Retinal pigment epithelial cell (primary cell): ENCODE results near the gene CXXC5.
"Not testable (repeated sequence)": the region's sequence is repeated elsewhere in the genome, so short reads cannot be mapped to it uniquely, and the experiment has no call there.

Source experiments
- DNase-seq: peaks from one replicate; pipeline ENCODE4 v3.0.0-alpha.2; 2010; ENCODE audit warnings: low read depth
- H3K4me3 ChIP-seq: 2 replicates; pipeline ENCODE4 v1.5.1; 2011; ENCODE audit warnings: mild to moderate bottlenecking, low read length, control low read depth, moderate library complexity
- CTCF ChIP-seq: conservative IDR thresholded peaks from 2 replicates; pipeline ENCODE4 v1.5.1; 2011; ENCODE audit warnings: low read depth, low read length, control low read depth, inconsistent platforms

The CXXC5 gene

DNA sequence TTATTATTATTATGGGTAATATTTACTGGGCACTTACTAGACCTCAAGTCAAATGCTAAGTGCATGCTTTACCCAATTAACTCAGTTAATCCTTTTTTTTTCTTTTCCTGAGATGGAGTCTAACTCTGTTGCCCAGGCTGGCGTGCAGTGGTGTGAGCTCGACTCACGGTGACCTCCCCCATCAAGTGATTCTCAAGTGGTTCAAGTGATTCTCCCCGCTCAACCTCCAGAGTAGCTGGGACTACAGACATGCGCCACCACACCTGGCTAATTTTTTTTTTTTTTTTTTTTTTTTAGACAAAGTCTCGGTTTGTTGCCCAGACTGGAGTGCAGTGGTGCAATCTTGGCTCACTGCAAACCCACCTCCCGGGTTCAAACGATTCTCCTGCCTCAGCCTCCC, 69.1 kb downstream of the CXXC5 start:
- DNase-seq = no peak
- no peak overlapping the region for H3K4me3 ChIP-seq
- TF ChIP-seq CTCF = no peak

DNA sequence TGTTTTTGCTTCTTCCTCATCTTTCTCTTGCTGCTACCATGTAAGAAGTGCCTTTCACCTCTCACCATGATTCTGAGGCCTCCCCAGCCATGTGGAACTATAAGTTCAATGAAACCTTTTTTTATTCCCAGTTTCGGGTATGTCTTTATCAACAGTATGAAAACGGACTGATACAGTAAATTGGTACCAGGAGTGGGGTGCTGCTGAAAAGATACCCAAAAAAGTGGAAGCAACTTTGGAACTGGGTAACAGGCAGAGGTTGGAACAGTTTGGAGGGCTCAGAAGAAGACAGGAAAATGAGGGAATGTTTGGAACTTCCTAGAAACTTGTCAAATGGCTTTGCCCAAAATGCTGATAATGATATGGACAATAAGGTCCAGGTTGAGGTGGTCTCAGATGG, 70.3 kb downstream of the CXXC5 start:
- H3K4me3 ChIP-seq = not testable (repeated sequence)

GRCh38 chr5:139719970-139720369, 71.8 kb downstream of the CXXC5 start:
- not testable (repeated sequence) for H3K4me3 ChIP-seq, DNase-seq

More for the DNA sequence above, 70.3 kb downstream of the CXXC5 start:
- not testable (repeated sequence) for DNase-seq

- DNase-seq = no peak
- H3K4me3 ChIP-seq = no peak overlapping the region
- TF ChIP-seq CTCF = no peak
These were observed 75.9 kb downstream of the CXXC5 start for GRCh38 chr5:139723986-139724587.

- no peak overlapping the region for H3K4me3 ChIP-seq
- DNase-seq = peak; percentile 51
- TF ChIP-seq CTCF = no peak
These were observed 77.1 kb downstream of the CXXC5 start for GRCh38 chr5:139725073-139725830.

- no peak overlapping the region for H3K4me3 ChIP-seq
- no peak for DNase-seq
- no peak for TF ChIP-seq CTCF
These were observed 78.1 kb downstream of the CXXC5 start for GRCh38 chr5:139726248-139726647.

GRCh38 chr5:139727615-139728014, 79.5 kb downstream of the CXXC5 start:
- DNase-seq, H3K4me3 ChIP-seq: not testable (repeated sequence)

DNA sequence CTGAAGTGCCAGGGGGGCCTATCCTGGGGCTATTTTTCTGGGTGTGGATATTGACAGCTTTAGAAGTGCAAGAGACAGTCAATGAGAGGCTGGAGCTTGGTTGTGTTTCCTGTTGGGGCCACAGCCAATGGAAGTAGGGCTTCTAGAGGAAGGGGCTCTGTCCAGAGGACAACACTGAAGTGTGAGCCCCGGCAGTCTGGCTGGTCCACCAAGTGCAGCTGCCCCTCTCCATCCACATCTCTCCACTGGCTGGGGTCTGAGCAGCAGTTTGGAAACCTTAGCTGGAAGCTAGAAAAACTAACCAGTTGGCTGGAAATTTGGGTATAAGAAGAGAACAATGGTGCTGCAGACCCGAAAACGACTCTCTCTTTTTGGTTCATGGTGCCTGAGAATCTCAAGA, 83.1 kb downstream of the CXXC5 start:
- H3K4me3 ChIP-seq = no peak overlapping the region
- TF ChIP-seq CTCF = no peak

More for the DNA sequence above, 83.1 kb downstream of the CXXC5 start:
- DNase-seq = no peak
